HG02763 (cell line): ENCODE data around the gene GPR132.
"Not testable (repeated sequence)": the region's sequence is repeated elsewhere in the genome, so short reads cannot be mapped to it uniquely, and the experiment has no call there.

ENCODE experiments used
- ATAC-seq: cut with Tn5 transposase; IDR thresholded peaks from one replicate; pipeline ENCODE4 v1.9.1; 2021; ENCODE audit warnings: mild to moderate bottlenecking, moderate library complexity; ENCODE audit not compliant: unreplicated experiment

The GPR132 gene

GRCh38 chr14:105065280-105066228, at the start of gene GPR132:
TSS of gene GPR132 (minus strand) at chr14:105065430. CDS start at chr14:105055420, 10,010 bp downstream.
- peak; percentile 42 for ATAC-seq

GRCh38 chr14:105109243-105109642, 44.0 kb upstream of the GPR132 start:
- not testable (repeated sequence) for ATAC-seq

GRCh38 chr14:105108516-105108864, 43.3 kb upstream of the GPR132 start:
- no peak for ATAC-seq

GRCh38 chr14:105107781-105108515, 42.7 kb upstream of the GPR132 start:
- ATAC-seq = no peak

GRCh38 chr14:105107351-105107750, 42.1 kb upstream of the GPR132 start:
- no peak for ATAC-seq

GRCh38 chr14:105105158-105105557, 39.9 kb upstream of the GPR132 start:
- no peak for ATAC-seq

GRCh38 chr14:105102893-105103292, 37.7 kb upstream of the GPR132 start:
- no peak for ATAC-seq

GRCh38 chr14:105102361-105102870, 37.2 kb upstream of the GPR132 start:
- ATAC-seq = no peak

GRCh38 chr14:105100910-105101309, 35.7 kb upstream of the GPR132 start:
- ATAC-seq = no peak

GRCh38 chr14:105099778-105100177, 34.5 kb upstream of the GPR132 start:
- ATAC-seq = no peak

- no peak for ATAC-seq
Observed at GRCh38 chr14:105098316-105098715, 33.1 kb upstream of the GPR132 start.

- no peak for ATAC-seq
Observed at GRCh38 chr14:105097794-105098127, 32.5 kb upstream of the GPR132 start.

- ATAC-seq = no peak
Observed at GRCh38 chr14:105096206-105096875, 31.1 kb upstream of the GPR132 start.

- no peak for ATAC-seq
Observed at GRCh38 chr14:105095236-105095805, 30.1 kb upstream of the GPR132 start.

- no peak for ATAC-seq
Observed at GRCh38 chr14:105094193-105094907, 29.1 kb upstream of the GPR132 start.

- ATAC-seq = peak; percentile 49
Observed at GRCh38 chr14:105093431-105094192, 28.4 kb upstream of the GPR132 start.

GRCh38 chr14:105093038-105093430, 27.8 kb upstream of the GPR132 start:
- no peak for ATAC-seq

GRCh38 chr14:105092171-105093037, 27.2 kb upstream of the GPR132 start:
- no peak for ATAC-seq
